ENCODE data around the gene RASSF5.

The RASSF5 gene

DNA sequence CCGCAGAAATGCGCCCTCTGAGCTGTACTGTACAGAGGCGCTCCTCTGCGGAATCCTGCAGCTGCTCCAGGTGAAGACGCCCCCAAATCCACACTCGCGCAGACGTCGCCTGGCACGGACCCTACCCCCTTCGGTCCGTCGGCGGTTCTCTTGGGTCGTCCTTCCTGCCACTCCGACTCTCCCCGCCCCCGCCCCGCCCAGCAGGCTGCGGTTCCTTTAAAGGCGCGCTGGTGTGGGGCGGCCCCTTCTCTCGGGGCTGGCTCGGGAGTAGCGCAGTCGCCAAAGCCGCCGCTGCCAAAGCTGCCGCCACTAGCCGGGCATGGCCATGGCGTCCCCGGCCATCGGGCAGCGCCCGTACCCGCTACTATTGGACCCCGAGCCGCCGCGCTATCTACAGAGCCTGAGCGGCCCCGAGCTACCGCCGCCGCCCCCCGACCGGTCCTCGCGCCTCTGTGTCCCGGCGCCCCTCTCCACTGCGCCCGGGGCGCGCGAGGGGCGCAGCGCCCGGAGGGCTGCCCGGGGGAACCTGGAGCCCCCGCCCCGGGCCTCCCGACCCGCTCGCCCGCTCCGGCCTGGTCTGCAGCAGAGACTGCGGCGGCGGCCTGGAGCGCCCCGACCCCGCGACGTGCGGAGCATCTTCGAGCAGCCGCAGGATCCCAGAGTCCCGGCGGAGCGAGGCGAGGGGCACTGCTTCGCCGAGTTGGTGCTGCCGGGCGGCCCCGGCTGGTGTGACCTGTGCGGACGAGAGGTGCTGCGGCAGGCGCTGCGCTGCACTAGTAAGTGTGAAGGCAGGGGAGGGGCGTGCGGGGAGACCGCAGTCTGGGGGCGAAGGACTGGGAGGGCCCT is at the start of gene RASSF5:
Gene RASSF5, plus strand, starts transcription at position 248 of the 846 bp plus-strand sequence. Its CDS starts 72 bp downstream, at position 320.
- peak; percentile 83 for DNase-seq

DNA sequence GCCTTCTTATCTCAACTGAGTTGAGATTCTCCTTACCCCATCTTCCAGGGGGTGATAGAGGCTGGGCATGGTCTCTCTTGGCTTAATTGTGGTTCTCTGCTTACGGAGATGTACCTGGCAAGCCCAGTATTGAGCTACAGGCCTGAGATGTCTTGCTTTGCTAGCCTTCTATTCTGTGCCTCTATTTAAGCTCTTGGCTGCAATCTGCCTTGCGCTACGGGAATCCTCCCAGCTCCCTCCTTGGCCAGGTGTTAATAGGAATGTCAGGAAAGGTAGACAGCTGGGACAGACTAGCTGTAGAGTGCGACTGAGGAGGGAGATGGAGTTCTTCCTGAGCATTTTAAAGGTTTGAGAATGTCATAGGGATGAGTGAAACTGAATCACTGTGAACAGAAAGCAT is 47.6 kb upstream of the RASSF5 start:
- no peak for DNase-seq

DNA sequence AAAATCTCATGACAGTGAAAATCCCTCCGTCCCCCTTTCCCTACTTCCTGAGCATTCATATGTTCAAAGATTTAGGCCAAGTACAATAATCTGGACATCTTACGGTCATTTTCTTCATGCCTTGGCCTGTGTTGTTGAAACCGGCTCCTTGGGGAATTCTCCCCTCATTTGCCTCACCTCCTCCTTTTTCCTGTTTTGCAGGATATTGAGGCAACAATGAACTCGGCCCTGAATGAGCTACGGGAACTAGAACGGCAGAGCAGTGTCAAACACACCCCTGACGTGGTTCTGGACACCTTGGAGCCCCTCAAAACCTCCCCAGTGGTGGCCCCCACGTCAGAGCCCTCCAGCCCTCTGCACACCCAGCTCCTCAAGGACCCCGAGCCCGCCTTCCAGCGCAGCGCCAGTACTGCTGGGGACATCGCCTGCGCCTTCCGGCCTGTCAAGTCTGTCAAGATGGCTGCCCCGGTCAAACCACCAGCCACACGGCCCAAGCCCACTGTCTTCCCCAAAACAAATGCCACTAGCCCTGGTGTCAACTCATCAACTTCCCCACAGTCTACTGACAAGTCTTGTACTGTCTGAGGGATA is 46.4 kb upstream of the RASSF5 start:
- no peak for DNase-seq

- DNase-seq = peak; percentile 62
Measured at GRCh38 chr1:206461602-206462455, 45.5 kb upstream of the RASSF5 start.

GRCh38 chr1:206463137-206463536 is 44.2 kb upstream of the RASSF5 start:
- no peak for DNase-seq

DNA sequence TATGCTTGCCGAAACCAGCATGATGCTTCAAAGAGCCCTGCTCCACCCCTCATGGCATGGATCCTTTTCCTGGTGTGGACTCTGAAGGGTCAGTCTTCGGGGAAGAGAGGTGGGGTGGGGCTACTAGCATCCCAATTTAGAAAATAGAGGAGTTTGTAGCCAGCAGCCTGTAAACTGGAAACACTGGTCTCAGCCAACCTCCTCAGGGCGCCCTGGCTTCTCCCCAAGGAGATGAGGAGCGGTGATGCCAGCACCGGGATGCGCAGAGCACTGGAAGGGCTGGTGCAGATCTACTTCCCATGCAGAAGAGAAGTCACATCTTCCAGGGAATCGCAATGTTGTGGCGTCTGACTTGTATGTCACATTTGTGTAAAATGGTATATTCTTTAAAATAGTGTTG is 43.4 kb upstream of the RASSF5 start:
- no peak for DNase-seq

GRCh38 chr1:206464456-206464964 is 42.8 kb upstream of the RASSF5 start:
- DNase-seq = no peak

DNA sequence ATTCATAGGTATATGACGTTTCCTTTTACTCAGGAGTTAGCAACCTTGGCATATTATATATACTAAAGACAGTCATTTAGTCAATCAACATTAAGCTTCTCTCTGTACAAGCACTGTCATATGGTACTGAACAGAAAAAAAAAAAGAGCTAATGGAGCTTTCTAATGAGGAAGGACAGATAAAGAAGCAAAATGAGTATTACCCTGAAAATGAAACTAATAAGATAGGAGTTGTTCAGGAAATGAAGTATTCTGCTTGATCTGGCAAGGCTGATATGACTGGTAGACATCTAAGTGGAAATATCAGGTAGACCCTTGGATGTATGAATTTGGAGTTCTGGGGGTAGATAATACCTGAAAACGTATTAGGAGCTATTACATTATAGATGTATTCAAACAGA is 41.4 kb upstream of the RASSF5 start:
- DNase-seq = no peak

DNA sequence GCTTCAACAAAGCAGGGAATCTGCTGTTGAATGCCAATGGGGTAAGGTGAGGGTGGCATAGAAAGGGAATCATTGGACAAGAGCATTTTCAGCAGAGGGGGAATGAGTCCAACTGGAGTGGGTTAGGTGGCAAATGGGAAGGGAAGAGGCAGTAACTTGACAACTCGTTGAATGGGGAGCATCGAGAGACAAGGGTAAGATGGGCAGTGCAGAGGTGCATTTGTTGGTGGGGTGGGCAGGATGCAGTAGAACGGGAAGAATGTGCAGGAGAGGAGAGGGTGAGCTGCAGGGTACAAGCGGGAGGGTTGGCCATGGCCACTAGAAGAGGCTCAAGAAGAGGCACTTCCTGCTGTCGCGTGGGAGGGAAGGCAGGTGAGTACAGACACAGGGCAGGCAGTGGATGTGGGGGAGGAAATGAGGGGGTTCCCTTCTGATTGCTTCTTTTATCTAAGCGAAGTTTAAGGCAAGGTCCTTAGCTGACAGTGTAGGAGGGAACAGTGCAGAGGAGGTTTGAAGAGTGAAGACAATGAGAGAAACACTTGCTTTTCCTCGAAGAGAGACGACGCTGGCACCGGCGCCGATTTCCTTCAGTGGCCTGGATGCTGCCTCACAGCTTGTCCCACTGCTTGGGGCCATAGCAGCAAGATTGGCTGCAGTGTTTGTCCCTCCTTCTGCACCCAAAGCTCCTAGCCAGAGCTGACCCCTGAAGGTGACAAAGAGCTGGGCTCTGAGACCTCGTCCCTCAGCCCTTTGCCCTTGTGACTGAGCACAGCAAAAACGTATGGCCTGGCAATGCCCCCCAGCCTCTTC is 40.3 kb upstream of the RASSF5 start:
- DNase-seq = no peak

- no peak for DNase-seq
Measured at GRCh38 chr1:206467915-206468314, 39.4 kb upstream of the RASSF5 start.

GRCh38 chr1:206468571-206468970 is 38.8 kb upstream of the RASSF5 start:
- DNase-seq = no peak

DNA sequence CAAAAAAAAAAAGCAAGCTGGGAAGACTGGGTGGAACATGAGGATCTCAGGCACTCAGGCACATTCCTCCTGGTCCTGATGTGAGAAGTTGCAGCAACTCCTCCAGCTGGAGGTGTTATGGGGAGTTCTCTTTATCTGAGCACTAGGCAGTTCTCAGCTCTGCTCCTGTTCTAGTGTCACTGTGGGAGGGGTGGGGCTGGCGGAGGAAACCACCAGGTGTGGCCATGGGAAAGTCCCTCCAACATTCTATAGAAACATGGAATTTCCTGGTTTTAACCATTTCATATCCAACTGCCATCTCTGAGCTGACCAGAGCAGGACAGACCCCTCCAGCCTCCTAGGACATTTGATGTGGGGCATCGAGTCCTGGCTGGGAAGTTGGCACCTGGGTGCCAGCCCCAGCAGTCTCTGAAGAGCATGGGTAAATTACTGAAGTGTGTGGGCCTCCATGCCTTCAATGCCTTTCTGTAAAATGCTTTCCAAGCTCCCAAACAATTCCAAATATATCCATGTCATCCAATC is 37.9 kb upstream of the RASSF5 start:
- DNase-seq = peak; percentile 53

DNA sequence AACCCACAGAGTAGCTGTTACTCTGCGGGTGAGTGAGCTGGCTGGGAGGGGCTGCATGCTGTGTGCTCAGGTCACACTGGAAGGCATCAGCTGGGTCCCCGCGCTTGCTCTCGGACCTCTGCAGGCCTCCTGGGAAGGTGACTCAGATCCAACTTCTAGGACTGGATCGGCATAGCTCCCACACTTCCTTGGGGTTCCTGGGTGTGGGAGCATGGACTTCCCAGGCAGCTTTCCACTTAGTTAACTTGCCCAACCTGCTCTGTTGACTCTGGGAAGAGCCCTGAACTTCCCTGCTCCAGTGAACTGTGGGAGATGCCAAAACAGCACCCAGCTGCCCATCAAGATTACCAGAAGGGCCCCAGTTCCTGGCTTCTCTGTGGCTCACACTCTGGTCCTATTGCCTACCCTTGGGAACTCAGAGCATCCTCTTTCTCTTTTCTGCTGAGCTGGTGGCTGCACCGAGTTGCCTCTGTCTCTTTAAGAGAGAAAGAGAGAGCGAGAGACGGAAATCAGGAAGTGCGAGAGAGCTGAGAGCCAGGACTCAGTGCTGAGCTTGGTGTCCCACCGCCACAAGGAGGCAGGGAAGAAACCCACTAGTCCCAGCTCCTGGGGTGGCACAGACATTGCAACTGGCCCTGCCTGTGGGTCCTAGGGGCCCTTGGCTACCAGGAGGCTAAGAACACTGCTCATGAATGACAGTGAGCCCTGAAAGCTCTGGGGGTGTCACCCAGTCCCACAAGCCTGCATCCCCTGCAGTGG is 37.2 kb upstream of the RASSF5 start, which contains the start of gene IKBKE:
Gene IKBKE, plus strand, starts transcription at position 544 of the 759 bp plus-strand sequence. CDS start 2,752 bp downstream, outside the sequence.
- peak; percentile 36 for DNase-seq

GRCh38 chr1:206470692-206471414 is 36.5 kb upstream of the RASSF5 start:
- DNase-seq = peak; percentile 41

- no peak for DNase-seq
Measured at GRCh38 chr1:206471415-206471801, 35.9 kb upstream of the RASSF5 start.

DNA sequence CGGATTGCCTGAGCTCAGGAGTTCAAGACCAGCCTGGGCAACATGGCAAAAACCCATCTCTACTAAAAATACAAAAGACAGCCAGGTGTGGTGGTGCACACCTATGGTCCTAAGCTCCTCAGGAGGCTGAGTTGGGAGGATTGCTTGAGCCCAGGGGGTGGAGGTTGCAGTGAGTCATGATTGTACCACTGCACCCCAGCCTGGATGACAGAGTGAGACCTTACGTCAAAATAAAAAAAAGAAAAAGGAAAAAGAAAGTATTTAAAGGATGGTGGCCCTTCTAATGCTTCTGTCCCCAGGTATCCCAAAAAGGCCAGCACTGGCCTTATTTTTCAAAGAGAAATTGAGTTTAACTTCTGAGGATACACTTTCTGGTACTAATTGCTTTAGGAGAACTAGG is 35.3 kb upstream of the RASSF5 start:
- no peak for DNase-seq

- DNase-seq = peak; percentile 22
Measured at GRCh38 chr1:206472454-206472853, 34.9 kb upstream of the RASSF5 start.

DNA sequence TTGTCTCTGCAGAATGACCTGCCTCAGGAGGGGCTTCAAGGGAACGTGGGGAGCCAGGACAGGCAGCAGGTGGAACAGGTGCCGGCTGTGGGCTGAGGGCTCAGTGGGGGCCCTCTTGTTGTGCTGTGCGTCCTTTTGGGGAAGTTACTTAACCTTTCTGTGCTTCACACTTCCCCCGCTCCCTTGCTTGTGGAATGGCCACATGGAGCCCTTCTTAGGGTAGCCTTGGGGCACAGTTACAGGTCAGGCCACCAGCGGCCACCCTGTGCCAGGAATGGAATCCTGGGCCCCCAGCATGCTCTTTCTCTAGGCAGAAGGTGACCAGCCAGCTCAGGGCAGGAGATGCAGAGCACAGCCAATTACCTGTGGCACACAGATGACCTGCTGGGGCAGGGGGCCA is 34.4 kb upstream of the RASSF5 start:
- DNase-seq = no peak

DNA sequence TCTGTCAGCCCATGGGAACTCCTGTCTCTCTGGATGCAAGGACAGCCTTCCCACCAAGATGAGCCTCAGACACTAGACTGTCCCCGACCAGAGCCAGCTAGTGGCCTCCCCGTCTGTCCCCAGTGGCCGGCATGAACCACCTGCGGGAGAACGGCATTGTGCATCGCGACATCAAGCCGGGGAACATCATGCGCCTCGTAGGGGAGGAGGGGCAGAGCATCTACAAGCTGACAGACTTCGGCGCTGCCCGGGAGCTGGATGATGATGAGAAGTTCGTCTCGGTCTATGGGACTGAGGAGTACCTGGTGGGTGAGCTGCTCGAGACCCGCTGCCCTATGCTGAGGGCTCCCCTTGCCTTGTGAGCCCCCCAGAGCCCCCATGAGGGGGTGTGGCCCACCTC is 31.3 kb upstream of the RASSF5 start:
- DNase-seq = no peak

- no peak for DNase-seq
Measured at GRCh38 chr1:206476591-206476990, 30.7 kb upstream of the RASSF5 start.

GRCh38 chr1:206477110-206477509 is 30.2 kb upstream of the RASSF5 start:
- no peak for DNase-seq
